Testis (tissue), 2 donors: ENCODE measurements around the gene TTC7B.

Experiments
- POLR2A ChIP-seq: fragments of 450-650 bp; IDR thresholded peaks from one replicate; pipeline ENCODE4 v1.6.1; 2017; ENCODE audit warnings: antibody characterized with exemption, mild to moderate bottlenecking, moderate library complexity
- TF ChIP-seq, protein P1 (sequence below), 3 experiments: fragments of 450-650 bp in 2 of 3; fragments of 200-600 bp in 1 of 3; sonication (generic) in 1 of 3; IDR thresholded peaks; one replicate each; pipeline ENCODE4 v1.5.1; 2016 to 2019; ENCODE audit warnings: antibody characterized with exemption in 3 of 3, mild to moderate bottlenecking in 2 of 3, moderate library complexity in 1 of 3

DNA sequence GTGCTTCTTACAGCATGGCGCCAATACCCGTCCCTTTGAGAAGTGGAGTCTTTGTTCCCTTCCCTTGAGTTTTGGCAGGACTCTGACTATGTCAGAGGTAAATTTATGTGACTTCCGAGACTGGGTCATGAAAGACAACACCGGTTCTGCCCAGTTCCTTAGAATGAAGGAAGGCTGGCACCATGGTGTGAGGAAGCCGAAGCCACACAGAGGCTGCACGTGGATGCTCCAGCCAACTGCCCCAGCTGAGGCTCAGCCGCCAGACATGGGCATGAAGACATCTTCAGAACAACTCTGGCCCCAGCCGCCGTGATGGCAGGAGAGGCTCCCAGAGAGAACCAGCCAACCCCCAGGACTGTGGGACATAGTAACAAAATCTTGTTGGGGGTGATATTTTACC is 308.2 kb downstream of the TTC7B start:
- TF ChIP-seq, protein P1, sequence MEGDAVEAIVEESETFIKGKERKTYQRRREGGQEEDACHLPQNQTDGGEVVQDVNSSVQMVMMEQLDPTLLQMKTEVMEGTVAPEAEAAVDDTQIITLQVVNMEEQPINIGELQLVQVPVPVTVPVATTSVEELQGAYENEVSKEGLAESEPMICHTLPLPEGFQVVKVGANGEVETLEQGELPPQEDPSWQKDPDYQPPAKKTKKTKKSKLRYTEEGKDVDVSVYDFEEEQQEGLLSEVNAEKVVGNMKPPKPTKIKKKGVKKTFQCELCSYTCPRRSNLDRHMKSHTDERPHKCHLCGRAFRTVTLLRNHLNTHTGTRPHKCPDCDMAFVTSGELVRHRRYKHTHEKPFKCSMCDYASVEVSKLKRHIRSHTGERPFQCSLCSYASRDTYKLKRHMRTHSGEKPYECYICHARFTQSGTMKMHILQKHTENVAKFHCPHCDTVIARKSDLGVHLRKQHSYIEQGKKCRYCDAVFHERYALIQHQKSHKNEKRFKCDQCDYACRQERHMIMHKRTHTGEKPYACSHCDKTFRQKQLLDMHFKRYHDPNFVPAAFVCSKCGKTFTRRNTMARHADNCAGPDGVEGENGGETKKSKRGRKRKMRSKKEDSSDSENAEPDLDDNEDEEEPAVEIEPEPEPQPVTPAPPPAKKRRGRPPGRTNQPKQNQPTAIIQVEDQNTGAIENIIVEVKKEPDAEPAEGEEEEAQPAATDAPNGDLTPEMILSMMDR (IDR thresholded peaks at IDR 0.05) = no peak
- TF ChIP-seq POLR2A = no peak
